Measurements from ENCODE around the gene BTBD17.
A peak's percentile ranks its signal among the peaks of the same experiment; 100 is the strongest.

Gene BTBD17

DNA sequence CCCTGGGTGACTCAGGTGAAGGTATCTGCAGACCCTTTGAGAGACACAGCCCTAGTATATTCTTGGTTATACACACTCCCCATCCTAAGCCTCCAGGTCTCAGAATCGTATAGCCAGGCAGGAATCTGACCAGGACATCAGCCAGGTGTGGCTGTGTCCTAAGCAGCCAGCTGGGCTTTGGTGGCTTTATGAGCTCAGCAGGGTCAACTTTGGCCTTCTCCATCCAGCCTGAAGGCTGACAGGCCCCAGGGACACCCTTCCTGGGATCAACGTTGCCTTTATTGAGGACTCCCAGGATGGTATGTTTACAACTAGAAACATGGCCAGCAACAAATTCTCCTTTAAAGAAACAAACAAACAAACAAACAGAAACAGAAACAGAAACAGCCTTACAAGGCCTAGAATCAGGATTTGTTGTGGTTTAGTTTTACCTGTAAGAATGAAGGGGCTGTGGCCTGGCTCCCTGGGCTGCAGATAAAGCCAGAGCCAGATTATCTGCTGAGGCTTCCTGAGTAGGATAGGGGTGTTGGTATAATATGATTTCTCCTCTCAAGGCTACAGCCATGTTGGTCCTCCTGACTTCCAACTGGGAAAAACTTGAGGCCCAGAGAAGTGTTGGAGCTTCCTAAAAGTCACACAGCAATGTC is 27.2 kb downstream of the BTBD17 start:
- DNase-seq = no peak

DNA sequence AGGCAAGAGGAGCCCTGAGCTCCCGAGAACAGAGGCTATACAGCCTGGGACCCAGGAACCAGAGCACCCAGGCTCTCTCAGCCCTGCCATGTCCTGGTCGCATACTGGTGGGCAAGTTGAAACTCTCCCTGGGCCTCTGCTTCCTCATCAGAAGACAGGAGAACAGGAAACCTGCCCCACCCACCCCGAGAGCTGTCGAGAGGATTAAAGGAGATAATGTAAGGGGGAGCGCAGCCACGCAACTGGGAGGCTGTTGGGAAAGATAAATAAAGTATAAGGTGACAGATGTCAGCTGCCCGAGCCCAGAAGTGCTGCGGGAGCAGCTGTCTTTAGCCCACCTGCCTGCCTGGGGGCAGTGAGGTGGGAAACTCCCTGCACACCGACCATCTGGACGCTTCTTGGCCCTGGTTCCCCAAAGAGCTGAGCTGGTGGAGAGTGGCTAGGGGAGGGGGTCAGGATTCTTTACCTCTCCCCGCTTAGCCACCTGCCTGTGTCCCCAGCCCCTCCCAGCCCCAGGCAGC is 28.8 kb downstream of the BTBD17 start:
- DNase-seq = no peak

DNA sequence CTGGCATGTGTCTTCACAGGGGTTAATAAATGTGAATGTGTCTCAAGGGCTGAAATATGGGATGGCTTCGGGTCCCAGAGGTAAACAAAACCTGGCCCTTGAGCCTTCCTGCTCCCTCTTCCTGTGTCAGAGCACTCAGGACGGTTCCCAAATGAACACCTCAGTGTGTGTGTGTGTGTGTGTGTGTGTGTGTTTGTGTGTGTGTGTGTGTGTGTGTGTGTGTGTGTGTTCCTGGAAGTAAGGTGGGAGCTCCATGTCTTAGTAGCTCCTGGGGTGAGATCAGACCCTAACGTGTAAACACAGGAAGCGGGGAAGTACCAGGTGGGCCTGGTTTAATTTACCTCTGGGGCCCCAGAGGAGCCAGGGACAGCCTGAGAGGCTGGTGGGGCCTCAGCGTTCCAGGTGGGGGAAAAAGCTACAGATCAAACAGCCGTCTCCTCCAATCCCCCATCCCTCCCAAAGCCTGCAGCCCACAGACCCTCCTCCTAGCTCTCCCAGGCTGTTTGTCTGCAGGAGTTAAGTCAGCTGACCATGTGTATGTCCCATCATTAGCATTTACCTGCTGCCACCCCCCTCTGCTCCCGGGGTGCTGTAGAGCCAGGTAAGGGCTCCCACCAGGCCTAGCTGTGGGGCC is 29.5 kb downstream of the BTBD17 start:
- DNase-seq = no peak

DNA sequence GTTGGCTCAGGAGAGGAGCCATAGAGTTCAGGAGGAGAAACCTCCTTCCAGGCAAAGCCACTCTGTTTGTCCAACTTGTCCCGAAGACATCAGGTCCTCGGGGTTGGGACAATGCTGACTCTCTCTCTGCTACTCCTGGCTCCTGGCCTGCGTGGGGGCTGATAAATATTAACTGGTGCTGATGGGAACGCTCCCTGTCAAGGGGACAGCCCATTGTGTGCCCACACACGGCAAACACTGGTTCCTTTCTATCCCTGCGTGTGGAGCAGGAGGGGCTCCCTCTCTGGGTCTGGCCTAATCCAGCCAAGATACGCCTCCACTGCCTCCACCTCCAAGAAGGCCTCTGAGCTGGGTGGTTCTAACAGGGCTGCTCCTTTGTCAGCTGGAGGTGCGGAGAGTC is 31.2 kb downstream of the BTBD17 start:
- DNase-seq = no peak

DNA sequence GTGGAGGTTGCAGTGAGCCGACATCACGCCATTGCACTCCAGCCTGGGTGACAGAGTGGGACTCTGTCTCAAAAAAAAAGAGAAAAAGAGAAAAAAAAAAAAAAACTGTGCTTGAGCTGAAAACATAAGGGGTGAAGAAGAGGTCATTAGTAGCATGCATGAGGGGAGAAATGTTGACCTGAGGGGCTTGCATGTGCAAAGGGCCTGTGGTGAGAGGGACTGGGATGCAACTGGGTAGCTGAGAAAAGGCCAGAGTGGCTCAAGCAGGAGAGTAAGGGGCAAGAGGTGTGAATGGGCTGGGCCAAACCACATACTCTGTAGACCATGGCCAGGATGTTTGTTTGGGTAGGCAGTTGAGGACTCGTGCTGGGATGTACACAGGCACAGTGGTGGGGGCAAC is 32.3 kb downstream of the BTBD17 start:
- DNase-seq = no peak

DNA sequence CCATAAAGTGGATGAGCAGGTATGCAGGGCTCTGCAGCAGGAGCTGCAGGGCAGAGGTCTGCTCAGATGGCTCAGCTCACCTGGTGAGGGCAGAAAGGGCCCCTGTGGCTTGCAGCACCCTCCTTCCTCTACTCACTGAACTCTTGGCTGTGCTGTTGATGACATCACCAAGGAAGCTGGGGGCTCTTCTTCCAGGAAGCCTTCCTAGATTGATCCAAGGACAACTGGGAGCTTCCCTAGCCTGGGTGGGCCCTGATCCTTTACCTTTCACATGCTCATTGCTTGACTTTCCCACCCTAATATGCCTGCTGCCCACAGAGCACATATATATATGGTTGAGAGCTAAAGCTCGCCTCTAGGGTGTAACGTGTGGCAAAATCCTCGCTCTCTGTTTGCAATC is 33.2 kb downstream of the BTBD17 start:
- DNase-seq = no peak

DNA sequence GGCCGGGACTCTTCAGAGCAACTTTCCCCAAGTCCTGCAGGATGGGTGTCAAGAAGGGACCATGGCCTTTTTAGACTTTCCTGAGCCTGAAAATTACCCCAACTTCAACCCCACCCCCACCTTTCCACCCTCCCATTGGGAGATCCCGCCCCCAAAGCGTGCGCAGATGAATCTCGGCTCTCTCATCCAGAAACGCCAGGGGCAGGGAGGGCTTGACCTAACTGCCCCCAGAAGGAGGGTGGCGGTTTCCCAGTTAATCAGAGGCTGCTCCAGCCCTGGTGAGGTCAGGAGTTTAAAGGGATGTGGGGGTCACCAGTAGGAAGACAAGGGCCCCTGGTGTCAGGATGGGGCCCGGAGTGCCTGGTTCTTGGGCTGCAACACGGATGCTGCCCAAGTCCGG is 35.2 kb downstream of the BTBD17 start:
- DNase-seq = no peak

DNA sequence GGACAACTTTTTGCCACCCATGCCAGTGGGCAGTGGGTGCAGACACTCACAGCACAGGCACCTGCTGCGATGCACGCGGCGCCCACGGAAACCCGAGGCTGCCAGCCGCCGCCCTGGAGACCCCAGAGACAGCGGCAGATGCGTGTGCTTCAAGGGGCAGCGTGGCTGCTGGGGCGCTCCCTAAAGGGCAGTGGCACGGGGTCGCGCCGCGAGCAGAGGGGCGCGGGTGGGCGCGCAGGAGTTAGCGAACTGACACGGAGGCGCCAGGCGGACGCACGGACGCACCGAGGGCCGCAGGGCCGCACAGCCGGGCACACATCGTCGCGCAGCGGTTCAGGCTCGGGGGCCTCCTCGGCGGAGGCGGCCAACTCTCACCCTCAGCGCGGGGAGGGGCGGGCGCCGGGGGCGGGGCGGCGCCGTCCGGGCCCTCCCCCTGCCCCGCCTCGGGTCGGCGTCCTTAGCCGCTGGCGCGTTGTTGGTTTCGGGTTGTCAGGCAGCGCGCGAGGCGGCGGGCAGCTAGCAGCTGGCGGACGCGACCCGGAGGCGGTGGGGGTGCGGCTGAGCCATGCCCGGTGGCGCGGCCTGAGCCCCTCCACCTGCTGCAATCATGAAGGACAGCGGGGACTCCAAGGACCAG is 35.8 kb downstream of the BTBD17 start, which contains the start of gene KIF19:
KIF19 (plus strand) TSS at position 484 of the 637 bp plus-strand sequence; CDS start at position 608, 124 bp downstream.
- peak; percentile 64 for DNase-seq

DNA sequence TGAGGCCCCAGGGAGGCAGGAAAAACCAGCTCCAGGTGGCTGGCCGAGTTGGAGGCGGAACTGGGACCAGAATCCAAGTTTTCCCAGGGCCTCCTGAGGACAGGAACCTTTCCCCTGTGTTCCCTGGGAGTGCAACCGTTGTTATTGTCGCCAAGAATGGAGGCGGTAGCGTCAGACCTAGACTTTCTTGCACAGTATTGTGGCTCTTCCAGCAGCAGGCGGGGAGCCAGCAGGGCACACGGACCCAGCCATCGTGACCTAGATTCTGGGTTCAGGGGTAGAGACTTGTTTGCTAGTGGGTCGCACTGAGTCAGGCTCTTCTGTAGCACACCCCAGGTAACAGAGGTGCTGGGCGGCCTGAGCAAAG is 36.3 kb downstream of the BTBD17 start:
- no peak for DNase-seq

DNA sequence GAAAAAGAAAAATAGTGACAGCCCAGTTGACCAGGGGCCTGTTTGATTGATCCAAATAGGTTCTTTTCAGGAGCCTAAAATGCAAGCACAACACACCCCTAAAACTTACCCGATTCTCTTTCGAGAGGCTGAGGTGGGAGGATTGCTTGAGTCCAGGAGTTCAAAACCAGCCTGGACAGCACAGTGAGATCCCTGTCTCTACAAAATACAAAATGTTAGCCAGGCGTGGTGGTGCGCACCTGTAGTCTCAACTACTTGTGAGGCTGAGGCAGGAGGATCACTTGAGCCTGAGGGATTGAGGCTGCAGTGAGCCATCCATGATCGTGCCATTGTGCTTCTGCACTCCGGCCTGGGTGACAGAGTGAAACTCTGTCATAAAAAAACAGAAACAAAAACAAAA is 37.1 kb downstream of the BTBD17 start:
- no peak for DNase-seq

DNA sequence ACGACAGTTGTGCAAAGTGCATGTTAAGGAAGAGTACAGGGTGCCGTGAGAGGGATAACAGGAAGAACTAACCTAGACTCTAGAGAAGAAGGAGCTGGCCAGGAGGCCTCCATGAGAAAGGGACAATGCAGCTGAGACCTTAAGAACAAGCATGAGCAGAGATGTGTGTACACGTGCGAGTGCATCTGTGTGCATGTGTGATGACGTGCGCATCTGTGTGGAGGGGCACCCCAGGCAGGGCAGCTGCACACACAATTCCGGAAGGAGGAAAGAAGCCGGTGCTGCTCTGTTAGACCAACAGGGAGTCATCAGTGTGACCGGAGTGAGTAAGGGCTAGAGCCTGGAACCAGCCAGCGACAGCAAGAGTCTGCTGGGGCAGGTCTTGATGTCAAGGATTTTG is 43.3 kb downstream of the BTBD17 start:
- DNase-seq = no peak

DNA sequence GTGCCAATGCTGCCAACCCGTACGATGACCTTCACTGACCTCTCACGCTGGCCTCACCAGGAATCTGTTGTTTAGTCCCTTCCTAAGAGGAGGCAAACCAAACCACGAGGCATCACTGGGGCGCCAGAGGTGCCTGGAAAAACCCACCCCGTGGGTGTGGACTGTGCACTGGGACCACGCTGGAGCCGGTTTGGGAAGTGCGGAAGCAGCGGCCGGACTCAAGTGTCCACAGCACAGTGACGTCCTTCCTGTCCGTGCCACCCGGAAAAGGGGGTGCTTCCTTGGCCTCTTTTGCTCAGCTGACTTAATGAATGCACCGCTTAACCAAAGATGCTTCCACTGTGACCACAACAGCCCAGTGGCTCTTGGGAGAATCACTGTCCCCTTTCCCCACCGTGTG is 44.6 kb downstream of the BTBD17 start:
- DNase-seq = no peak

DNA sequence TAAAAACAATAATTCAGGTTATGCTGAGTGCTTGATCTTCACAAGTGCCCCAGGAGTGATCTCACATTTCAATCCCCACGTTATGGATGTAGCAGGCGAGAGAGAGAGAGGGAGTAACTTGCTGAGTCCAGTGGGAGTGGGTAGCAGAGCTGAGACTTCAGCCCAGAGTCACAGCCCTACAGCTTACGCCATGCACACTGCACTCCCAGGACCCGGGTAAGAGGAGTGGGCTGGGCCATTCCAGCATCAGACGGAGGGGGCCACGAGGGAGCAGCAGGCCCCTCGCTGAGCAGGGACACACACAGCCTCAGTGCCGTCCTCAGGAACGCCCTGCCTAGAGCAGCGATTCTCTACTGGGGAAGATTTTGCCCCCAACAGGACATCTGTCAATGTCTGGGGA is 45.4 kb downstream of the BTBD17 start:
- no peak for DNase-seq

DNA sequence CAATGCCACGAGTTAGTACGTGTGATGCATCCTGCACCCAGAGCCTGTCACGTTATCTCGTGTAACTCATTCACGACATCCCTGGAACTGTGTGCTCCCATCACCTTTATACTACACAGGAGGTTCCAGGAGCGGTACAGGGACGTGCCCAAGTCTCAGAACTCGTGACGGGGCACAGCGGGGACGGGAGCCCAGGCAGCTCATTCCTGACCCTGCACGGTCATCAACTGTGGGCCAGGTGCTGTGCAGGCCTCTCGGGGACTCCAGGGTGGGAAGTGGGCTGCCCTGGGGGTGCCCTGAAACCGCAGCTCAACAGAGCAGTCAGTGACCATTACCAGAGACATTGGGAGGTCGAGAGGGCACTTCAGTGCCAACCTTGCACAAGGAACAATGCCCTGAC is 46.8 kb downstream of the BTBD17 start:
- no peak for DNase-seq

DNA sequence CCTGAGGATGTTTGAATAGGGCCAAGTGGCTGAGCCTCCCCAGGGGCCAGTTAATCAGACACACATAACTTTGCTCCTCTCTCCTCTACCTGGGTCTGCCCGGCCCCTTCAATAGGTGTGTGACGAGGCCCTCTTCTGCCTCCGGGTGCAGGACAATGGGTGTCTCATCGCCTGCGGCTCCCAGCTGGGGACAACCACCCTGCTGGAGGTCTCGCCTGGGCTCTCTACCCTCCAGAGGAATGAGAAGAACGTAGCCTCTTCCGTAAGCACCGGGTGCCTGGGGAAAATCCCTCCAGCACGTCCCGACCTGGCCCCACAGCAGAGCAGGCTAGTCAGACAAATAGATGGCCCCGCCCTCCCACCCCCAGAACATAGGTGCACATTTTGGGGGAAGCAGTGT is 51.8 kb downstream of the BTBD17 start:
- no peak for DNase-seq

DNA sequence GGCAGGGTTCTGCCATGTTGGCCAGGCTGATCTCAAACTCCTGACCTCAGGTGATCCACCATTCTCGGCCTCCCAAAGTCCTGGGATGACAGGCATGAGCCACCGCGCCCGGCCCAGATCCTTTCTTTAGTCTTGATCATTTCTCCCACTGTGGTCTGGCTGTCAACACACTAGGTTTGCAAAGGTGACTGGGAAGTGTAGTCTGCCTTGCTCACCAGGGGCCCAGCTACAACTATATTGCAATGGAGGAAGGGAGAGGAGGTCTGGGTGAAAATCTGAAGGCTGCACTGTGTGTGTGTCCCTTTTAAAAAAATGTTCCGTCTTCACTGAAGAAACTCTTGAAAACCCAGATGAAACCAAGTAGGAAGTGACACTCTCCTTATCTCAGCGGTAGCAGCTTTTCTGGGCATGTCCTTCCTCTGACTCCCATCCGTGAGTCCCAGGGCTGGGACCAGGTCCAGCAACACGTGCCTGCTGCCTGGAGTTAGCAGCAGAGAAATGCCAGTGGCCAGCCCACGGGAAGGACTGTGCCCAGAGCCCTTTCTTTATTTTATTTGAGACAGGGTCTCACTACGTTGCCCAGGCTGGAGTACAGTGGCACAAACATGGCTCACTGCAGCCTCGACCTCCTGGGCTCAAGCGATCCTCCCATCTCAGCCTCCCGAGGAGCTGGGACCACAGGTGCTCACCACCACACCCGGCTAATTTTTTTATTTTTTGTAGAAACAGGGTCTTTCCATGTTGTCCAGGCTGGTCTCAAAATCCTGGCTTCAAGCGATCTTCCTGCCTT is 53.5 kb downstream of the BTBD17 start:
- DNase-seq = no peak

All from CD4-positive, alpha-beta T cell treated with Interleukin-6 for 4 hours (primary cell).